Heart left ventricle (tissue), 16 donors: Measurements from ENCODE around the gene ANKDD1A. TPM values are rescaled to one million over a fixed set of nuclear protein-coding genes. Genes with fewer than 3 reads are reported as not detected.

Source experiments
- ATAC-seq, 4 donors: fragments of 200-7000 bp; cut with Tn5 transposase; one replicate each; pipeline ENCODE4 v1.9.1; 2020 to 2022; ENCODE audit warnings: moderate library complexity in 4 of 4, mild to moderate bottlenecking in 3 of 4, moderate number of reproducible peaks in 1 of 4
- DNase-seq, 5 donors: peaks; one replicate each; pipeline ENCODE4 v3.0.0-alpha.2; 2020
- H3K27ac ChIP-seq, 12 donors: fragments of 200-600 bp; sonication (generic) in 4 of 12; one replicate each; pipeline versions ENCODE4 v1.5.0 to v1.8.0; 2016 to 2022; ENCODE audit warnings: mild to moderate bottlenecking in 2 of 12
- H3K27me3 ChIP-seq, 9 donors: fragments of 200-600 bp; sonication (generic) in 2 of 9; one replicate each; pipeline versions ENCODE4 v1.5.1 to v1.8.0; 2016 to 2022; ENCODE audit warnings: mild to moderate bottlenecking in 3 of 9
- H3K36me3 ChIP-seq, 9 donors: fragments of 200-600 bp; sonication (generic) in 2 of 9; one replicate each; pipeline versions ENCODE4 v1.5.0 to v1.8.0; 2018 to 2022; ENCODE audit warnings: mild to moderate bottlenecking in 2 of 9
- H3K4me1 ChIP-seq, 12 donors: fragments of 200-600 bp; sonication (generic) in 4 of 12; one replicate each; pipeline versions ENCODE4 v1.5.0 to v1.8.0; 2016 to 2022; ENCODE audit warnings: mild to moderate bottlenecking in 3 of 12
- H3K4me3 ChIP-seq, 12 donors: fragments of 200-600 bp; sonication (generic) in 4 of 12; one replicate each; pipeline versions ENCODE4 v1.5.0 to v1.8.0; 2017 to 2022; ENCODE audit warnings: mild to moderate bottlenecking in 9 of 12, moderate library complexity in 4 of 12
- H3K9me3 ChIP-seq, 12 donors: fragments of 200-600 bp; sonication (generic) in 4 of 12; one replicate each; pipeline versions ENCODE4 v1.5.0 to v1.8.0; 2016 to 2022; ENCODE audit warnings: mild to moderate bottlenecking in 1 of 12
- POLR2A ChIP-seq, 2 donors: fragments of 450-650 bp; IDR thresholded peaks; one replicate each; pipeline ENCODE4 v1.6.1; 2017; ENCODE audit warnings: antibody characterized with exemption in 2 of 2, mild to moderate bottlenecking in 2 of 2, moderate library complexity in 2 of 2
- WGBS, 4 donors: extraction: QIAGEN DNeasy Blood & Tissue Kit in 2 of 4; methylation state at CpG; one replicate each; pipeline versions ENCODE4 v1.1.5 to v1.1.7; 2013 to 2018; 5-methylcytosine and 5-hydroxymethylcytosine counted together
- intact Hi-C, 10 donors: fragments of 100-400 bp; cut with DNase I; formaldehyde crosslinking; loops; one replicate each; pipeline versions ENCODE4 v1.11.1 to v1.14.2; 2022
- polyA plus RNA-seq, 2 donors: library from polyadenylated mRNA; stranded (reverse); fragments of 200-250 nt; gene quantifications; one replicate each; pipeline ENCODE4 v1.2.3, GENCODE V29; 2013
- total RNA-seq, 9 donors: library from RNA; depleted of rRNA in 2 of 9; stranded (reverse); fragments of >200 nt in 2 of 9; fragmentation: NEBNext Ultra II Directional in 3 of 9; extraction: Animal tissue kit (Norgen Biotek cat#: 25700) in 3 of 9; gene quantifications; one replicate each; pipeline versions ENCODE4 v1.1.0 to v1.2.4, GENCODE V29; 2016 to 2023
- TF ChIP-seq, protein P1 (sequence below), 12 donors: fragments of 200-600 bp; sonication (generic) in 4 of 12; IDR thresholded peaks; one replicate each; pipeline versions ENCODE4 v1.5.0 to v1.8.0; 2018 to 2022; ENCODE audit warnings: antibody characterized with exemption in 12 of 12, mild to moderate bottlenecking in 5 of 12
- donor health status: ischemic (EF 13 %, LVEDD 7.1; RV severe dilation, severe dysfunction).
- donor health status: healthy with polysubstance abuse.
- donor health status: DM: no; HTN: yes; CAD: no.
- donor health status: DM: no; HTN: no; CAD: no.
- donor health status: ischemic (EF 25% LVEDD 6.9; RV normal size, moderate dysfunction).
- donor health status: ischemic (EF 25% LVEDD 5.7; RV mildly dilated, moderate dysfunction).
- donor health status: healthy.
- donor health status: DM: yes; HTN: yes; CAD: no.
- donor health status: ischemic (EF 35%, LVEDD 5.7; RV mildly dilated, moderate dysfunction).
- donor health status: nonischemic (EF 11% LVEDD 7.7; RV severe dilation, severe dysfunction).
- donor health status: DM: yes; HTN: yes; CAD: no.
- donor health status: PGD.
- donor health status: ischemic (EF 29% LVEDD 5.4; RV normal size, mild dysfunction).
- donor health status: nonischemic (EF 23%, LVEDD 6.1; RV moderate dilation, normal function).

ANKDD1A gene
- total and polyA plus RNA-seq, 11 donors: 0.42 to 3.4 (median 1.1) TPM

DNA sequence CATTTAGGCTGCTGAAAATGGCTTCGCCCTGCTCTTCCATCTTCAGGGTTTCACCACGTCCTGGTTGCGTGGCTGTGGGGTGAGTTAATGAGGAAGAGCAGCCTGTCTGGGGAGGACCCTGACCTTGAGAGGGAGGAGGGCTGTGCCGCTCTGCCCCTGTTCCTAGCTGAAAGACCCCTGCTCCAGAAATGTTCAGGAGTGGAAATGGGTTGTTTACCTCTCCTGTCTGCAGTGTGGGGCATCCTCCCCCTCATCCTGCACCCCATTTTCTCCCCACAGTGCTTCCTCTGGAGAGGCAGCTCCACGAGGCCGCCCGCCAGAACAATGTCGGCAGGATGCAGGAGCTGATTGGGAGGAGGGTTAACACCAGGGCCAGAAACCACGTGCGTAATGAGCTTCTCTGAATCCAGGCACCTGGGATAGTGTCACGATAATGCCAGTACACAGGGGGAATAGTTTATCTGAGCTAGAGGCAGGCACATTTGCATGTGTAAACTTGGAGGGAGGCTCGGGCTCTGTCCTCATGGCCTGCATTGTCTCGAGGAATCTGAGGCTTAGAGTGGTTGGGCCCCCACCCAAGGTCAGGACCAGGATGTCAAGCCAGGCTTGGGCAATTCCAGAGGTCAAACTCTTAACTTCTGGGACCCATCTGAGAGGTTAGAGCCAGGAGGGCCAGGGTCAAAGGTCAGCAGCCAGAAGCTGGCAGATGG lies 4.0 kb downstream of the ANKDD1A start:
- Histone ChIP-seq H3K27ac (no peak overlapping the region), H3K36me3 (no peaks in the 10 kb centered on the region), H3K4me3 (no peak overlapping the region), H3K27me3 (no peaks in the 10 kb centered on the region), H3K9me3 (no peaks in the 10 kb centered on the region), H3K4me1 (peaks cover 0 to 16% (median 7%) of the 10 kb centered on the region in 12 donors)
- ATAC-seq (no peak), DNase-seq (no peak)
- intact Hi-C loops: no loop called here
- 62 to 72% (median 66%) methylated on average over 13 of the region's 13 CpGs for WGBS, 4 donors
- TF ChIP-seq, protein P1, sequence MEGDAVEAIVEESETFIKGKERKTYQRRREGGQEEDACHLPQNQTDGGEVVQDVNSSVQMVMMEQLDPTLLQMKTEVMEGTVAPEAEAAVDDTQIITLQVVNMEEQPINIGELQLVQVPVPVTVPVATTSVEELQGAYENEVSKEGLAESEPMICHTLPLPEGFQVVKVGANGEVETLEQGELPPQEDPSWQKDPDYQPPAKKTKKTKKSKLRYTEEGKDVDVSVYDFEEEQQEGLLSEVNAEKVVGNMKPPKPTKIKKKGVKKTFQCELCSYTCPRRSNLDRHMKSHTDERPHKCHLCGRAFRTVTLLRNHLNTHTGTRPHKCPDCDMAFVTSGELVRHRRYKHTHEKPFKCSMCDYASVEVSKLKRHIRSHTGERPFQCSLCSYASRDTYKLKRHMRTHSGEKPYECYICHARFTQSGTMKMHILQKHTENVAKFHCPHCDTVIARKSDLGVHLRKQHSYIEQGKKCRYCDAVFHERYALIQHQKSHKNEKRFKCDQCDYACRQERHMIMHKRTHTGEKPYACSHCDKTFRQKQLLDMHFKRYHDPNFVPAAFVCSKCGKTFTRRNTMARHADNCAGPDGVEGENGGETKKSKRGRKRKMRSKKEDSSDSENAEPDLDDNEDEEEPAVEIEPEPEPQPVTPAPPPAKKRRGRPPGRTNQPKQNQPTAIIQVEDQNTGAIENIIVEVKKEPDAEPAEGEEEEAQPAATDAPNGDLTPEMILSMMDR (IDR thresholded peaks at IDR 0.05): no peak
- TF ChIP-seq POLR2A (IDR thresholded peaks at IDR 0.05): no peak

DNA sequence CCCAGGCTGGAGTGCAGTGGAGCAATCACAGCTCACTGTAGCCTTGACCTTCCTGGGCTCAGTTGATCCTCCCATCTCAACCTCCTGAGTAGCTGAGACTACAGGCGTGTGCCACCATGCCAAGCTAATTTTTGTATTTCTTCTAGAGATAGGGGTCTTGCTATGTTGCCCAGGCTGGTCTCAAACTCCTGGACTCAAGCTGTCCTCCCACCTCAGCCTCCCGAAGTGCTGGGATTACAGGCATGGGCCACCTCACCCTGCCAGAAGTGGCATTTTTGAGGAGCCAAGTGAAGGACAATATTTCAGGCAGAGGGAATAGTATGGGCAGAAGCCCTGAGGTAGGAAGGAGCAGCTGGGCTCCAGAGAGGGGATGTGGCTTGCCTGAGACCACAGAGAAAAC lies 4.7 kb downstream of the ANKDD1A start:
- Histone ChIP-seq H3K4me1 (peaks cover 0 to 12% (median 2%) of the 10 kb centered on the region in 12 donors), H3K27ac (no peak overlapping the region), H3K27me3 (no peaks in the 10 kb centered on the region), H3K9me3 (no peaks in the 10 kb centered on the region), H3K36me3 (no peaks in the 10 kb centered on the region), H3K4me3 (no peak overlapping the region)
- ATAC-seq (no peak), DNase-seq (no peak)
- intact Hi-C loops: no loop called here
- WGBS, 4 donors: 91 to 100% (median 97%) methylated on average over 2 of the region's 2 CpGs
- TF ChIP-seq, protein P1 (IDR thresholded peaks at IDR 0.05): no peak
- no peak for TF ChIP-seq POLR2A (IDR thresholded peaks at IDR 0.05)

DNA sequence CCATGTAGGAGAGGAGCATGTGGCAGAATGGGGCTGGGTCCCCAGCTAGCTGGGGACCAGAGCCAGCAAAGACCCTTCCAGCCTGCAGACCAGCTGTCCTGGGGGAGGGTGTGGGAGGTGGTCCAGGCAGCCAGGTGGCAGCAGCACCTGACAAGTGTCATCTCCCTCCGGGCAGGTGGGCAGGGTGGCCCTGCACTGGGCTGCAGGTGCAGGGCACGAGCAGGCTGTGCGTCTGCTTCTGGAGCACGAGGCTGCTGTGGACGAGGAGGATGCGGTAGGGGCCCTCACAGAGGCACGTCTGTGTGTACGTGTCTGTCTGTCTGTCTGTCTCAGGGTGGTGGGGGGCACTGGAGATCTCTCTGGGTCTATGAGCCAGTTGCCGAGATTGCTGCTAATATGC lies 5.5 kb downstream of the ANKDD1A start:
- Histone ChIP-seq H3K9me3 (no peaks in the 10 kb centered on the region), H3K27ac (no peak overlapping the region), H3K4me3 (no peak overlapping the region), H3K27me3 (no peaks in the 10 kb centered on the region), H3K4me1 (peaks cover 0 to 5% (median under 1%) of the 10 kb centered on the region in 12 donors), H3K36me3 (no peaks in the 10 kb centered on the region)
- no peak for ATAC-seq
- intact Hi-C loops: no loop called here
- no peak for DNase-seq
- no peak for TF ChIP-seq POLR2A (IDR thresholded peaks at IDR 0.05)
- TF ChIP-seq, protein P1 (IDR thresholded peaks at IDR 0.05): no peak
- 95 to 100% (median 95%) methylated on average over 2 to 9 of the region's 9 CpGs for WGBS, 4 donors

DNA sequence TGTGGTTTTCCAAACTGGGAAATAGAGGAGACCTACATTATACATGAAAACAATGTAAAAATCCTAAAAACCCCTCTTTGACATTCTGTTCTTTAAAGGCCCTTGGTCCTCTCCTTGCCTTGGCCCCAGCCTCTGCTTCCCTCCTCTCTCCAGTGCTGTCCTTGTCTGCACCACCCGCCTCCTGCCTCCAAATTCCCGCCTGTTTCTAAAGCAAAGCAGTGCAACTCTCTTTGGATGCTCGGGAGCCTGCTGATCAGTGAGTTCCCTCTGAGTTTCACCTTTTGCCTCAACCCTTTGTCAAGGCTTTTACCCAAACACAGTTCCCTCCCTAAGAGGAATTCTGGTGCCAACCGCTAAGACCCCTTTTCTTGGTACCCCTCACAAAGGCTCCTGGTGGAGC lies 8.0 kb downstream of the ANKDD1A start:
- Histone ChIP-seq H3K27ac (no peak overlapping the region), H3K9me3 (peaks cover 0 to 5% (median 0%) of the 10 kb centered on the region in 12 donors), H3K36me3 (no peaks in the 10 kb centered on the region), H3K4me3 (no peak overlapping the region), H3K27me3 (no peaks in the 10 kb centered on the region), H3K4me1 (peaks cover 0 to 8% (median 0%) of the 10 kb centered on the region in 12 donors)
- no peak for ATAC-seq
- WGBS, 4 donors: 93 to 97% (median 96%) methylated on average over 4 of the region's 4 CpGs
- intact Hi-C loops: no loop called here
- TF ChIP-seq POLR2A (IDR thresholded peaks at IDR 0.05): no peak
- TF ChIP-seq, protein P1 (IDR thresholded peaks at IDR 0.05): no peak
- no peak for DNase-seq
